CD4-positive, CD25-positive, alpha-beta regulatory T cell (primary cell): ENCODE data around the gene MALAT1. TPM values are rescaled to one million over a fixed set of nuclear protein-coding genes. Genes with fewer than 3 reads are reported as not detected.
A peak's percentile ranks its signal among the peaks of the same experiment; 100 is the strongest.
"Not testable (repeated sequence)": the region's sequence is repeated elsewhere in the genome, so short reads cannot be mapped to it uniquely, and the experiment has no call there.

Source experiments
- ATAC-seq, 2 donors: fragments of 150-1000 bp; cut with Tn5 transposase; one replicate each; pipeline ENCODE4 v1.10.0; 2021; ENCODE audit warnings: low read depth in 2 of 2, moderate number of reproducible peaks in 2 of 2, moderate library complexity in 1 of 2
- DNase-seq, 3 donors: peaks; one replicate each; pipeline versions ENCODE4 v3.0.0 to v3.0.0-alpha.2; 2012 to 2022; ENCODE audit warnings: mixed read lengths in 1 of 3
- H3K27ac ChIP-seq: one replicate; pipeline ENCODE4 v1.7.0; 2013; ENCODE audit warnings: mild to moderate bottlenecking, low read length; ENCODE audit not compliant: insufficient read depth, poor library complexity, severe bottlenecking
- H3K27me3 ChIP-seq: one replicate; pipeline ENCODE4 v1.7.0; 2013; ENCODE audit warnings: low read length; ENCODE audit not compliant: control insufficient read depth, insufficient read depth
- H3K36me3 ChIP-seq: one replicate; pipeline ENCODE4 v1.7.0; 2013; ENCODE audit warnings: mild to moderate bottlenecking, low read length, moderate library complexity; ENCODE audit not compliant: control insufficient read depth, insufficient read depth
- H3K4me1 ChIP-seq: 2 replicates; pipeline ENCODE4 v1.7.0; 2013; ENCODE audit warnings: mild to moderate bottlenecking, low read length; ENCODE audit not compliant: insufficient read depth, control insufficient read depth, poor library complexity, severe bottlenecking
- H3K4me3 ChIP-seq: one replicate; pipeline ENCODE4 v1.7.0; 2013; ENCODE audit warnings: low read depth, mild to moderate bottlenecking, low read length, moderate library complexity
- H3K9me3 ChIP-seq, 2 experiments: 1 replicate in 1 of 2; 2 replicates in 1 of 2; pipeline ENCODE4 v1.7.0; 2013; ENCODE audit warnings: low read length in 2 of 2, mild to moderate bottlenecking in 1 of 2, moderate library complexity in 1 of 2; ENCODE audit not compliant: control insufficient read depth in 2 of 2
- H3K27ac Mint-ChIP-seq, 3 donors: one replicate each; pipeline ENCODE4 v1.8.0; 2020 to 2022; ENCODE audit warnings: mild to moderate bottlenecking in 3 of 3, mixed read lengths in 3 of 3, moderate library complexity in 2 of 3
- H3K27me3 Mint-ChIP-seq: one replicate; pipeline ENCODE4 v1.8.0; 2022; ENCODE audit warnings: mild to moderate bottlenecking, mixed read lengths
- H3K36me3 Mint-ChIP-seq: one replicate; pipeline ENCODE4 v1.8.0; 2020; ENCODE audit warnings: mixed read lengths
- H3K4me1 Mint-ChIP-seq, 4 donors: one replicate each; pipeline ENCODE4 v1.8.0; 2020 to 2022; ENCODE audit warnings: mixed read lengths in 4 of 4, mild to moderate bottlenecking in 1 of 4
- H3K4me3 Mint-ChIP-seq, 4 donors: one replicate each; pipeline ENCODE4 v1.8.0; 2020 to 2022; ENCODE audit warnings: mild to moderate bottlenecking in 4 of 4, mixed read lengths in 4 of 4, moderate library complexity in 3 of 4
- H3K9me3 Mint-ChIP-seq, 7 donors: one replicate each; pipeline ENCODE4 v1.8.0; 2020 to 2022; ENCODE audit warnings: mixed read lengths in 7 of 7, mild to moderate bottlenecking in 3 of 7, moderate library complexity in 2 of 7
- polyA plus RNA-seq, 4 donors: library from polyadenylated mRNA; unstranded; fragments of 300-500 nt; fragmentation: Illumina TruSeq; gene quantifications; one replicate each; pipeline ENCODE4 v1.2.3, GENCODE V29; 2021
- total RNA-seq: library from RNA; stranded (reverse); gene quantifications from one replicate; pipeline ENCODE4 v1.2.3, GENCODE V29; 2022

MALAT1 gene
- total and polyA plus RNA-seq, 5 donors from 2014 or later: 2,329 to 36,047 (median 3,054) TPM

- Mint-ChIP-seq H3K27me3 (no peaks in the 10 kb centered on the region), H3K4me1 (peaks cover 0 to 17% (median 11%) of the 10 kb centered on the region in 4 donors), H3K36me3 (no peaks in the 10 kb centered on the region), H3K27ac (no peak overlapping the region), H3K4me3 (no peak overlapping the region), H3K9me3 (no peaks in the 10 kb centered on the region)
- Histone ChIP-seq H3K4me3 (no peak overlapping the region), H3K27ac (no peak overlapping the region), H3K27me3 (no peaks in the 10 kb centered on the region), H3K4me1 (peaks cover 12% of the 10 kb centered on the region), H3K36me3 (no peaks in the 10 kb centered on the region), H3K9me3 (no peaks in the 10 kb centered on the region)
- no peak for DNase-seq
- no peak for ATAC-seq
Measured at GRCh38 chr11:65459552-65459951, 39.3 kb upstream of the MALAT1 start.

DNA sequence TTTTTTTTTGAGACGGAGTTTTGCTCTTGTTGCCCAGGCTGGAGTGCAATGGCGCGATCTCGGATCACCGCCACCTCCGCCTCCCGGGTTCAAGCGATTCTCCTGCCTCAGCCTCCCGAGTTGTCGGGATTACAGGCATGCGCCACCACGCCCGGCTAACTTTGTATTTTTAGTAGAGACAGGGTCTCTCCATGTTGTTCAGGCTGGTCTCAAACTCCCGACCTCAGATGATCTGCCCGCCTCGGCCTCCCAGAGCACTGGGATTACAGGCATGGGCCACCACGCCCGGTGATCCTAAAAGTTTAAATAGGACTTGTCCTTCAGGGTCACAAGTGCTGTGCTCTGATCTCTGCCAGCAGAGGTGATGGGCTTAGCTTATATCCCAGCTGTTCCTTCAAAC is 33.4 kb upstream of the MALAT1 start:
- H3K27me3 Mint-ChIP-seq, H3K27ac ChIP-seq, H3K4me1 Mint-ChIP-seq, H3K4me3 Mint-ChIP-seq, H3K27me3 ChIP-seq, H3K36me3 ChIP-seq, H3K4me3 ChIP-seq, DNase-seq, H3K36me3 Mint-ChIP-seq, H3K9me3 ChIP-seq, ATAC-seq, H3K4me1 ChIP-seq, H3K9me3 Mint-ChIP-seq: not testable (repeated sequence)
- H3K27ac Mint-ChIP-seq: peak overlapping the region in 2 of 3 donors; percentile 24 to 45

GRCh38 chr11:65467306-65467705 is 31.5 kb upstream of the MALAT1 start:
- H3K9me3 ChIP-seq, DNase-seq, H3K4me3 ChIP-seq, H3K4me3 Mint-ChIP-seq, H3K36me3 ChIP-seq, H3K36me3 Mint-ChIP-seq, H3K27me3 Mint-ChIP-seq, H3K9me3 Mint-ChIP-seq, H3K27me3 ChIP-seq, H3K27ac Mint-ChIP-seq, ATAC-seq, H3K27ac ChIP-seq: not testable (repeated sequence)
- peaks cover 12% of the 10 kb centered on the region for H3K4me1 ChIP-seq
- H3K4me1 Mint-ChIP-seq: peaks cover 3 to 19% (median 6%) of the 10 kb centered on the region in 4 donors

- ATAC-seq (peak in 1 of 2 donors; percentile 17), DNase-seq (peak; percentile 29 to 76 (median 35))
- Histone ChIP-seq H3K4me1 (peaks cover 16% of the 10 kb centered on the region), H3K27ac (no peak overlapping the region), H3K9me3 (no peaks in the 10 kb centered on the region), H3K36me3 (no peaks in the 10 kb centered on the region), H3K27me3 (no peaks in the 10 kb centered on the region), H3K4me3 (no peak overlapping the region)
- Mint-ChIP-seq H3K9me3 (no peaks in the 10 kb centered on the region), H3K36me3 (no peaks in the 10 kb centered on the region), H3K27me3 (no peaks in the 10 kb centered on the region), H3K4me1 (peaks cover 3 to 24% (median 6%) of the 10 kb centered on the region in 4 donors), H3K27ac (peak overlapping the region in 2 of 3 donors; percentile 51 to 74), H3K4me3 (no peak overlapping the region)
Measured at GRCh38 chr11:65468874-65469333, 29.9 kb upstream of the MALAT1 start.

- H3K27me3 ChIP-seq: no peaks in the 10 kb centered on the region
- ATAC-seq (no peak), DNase-seq (no peak)
- H3K4me1 ChIP-seq: peaks cover 16% of the 10 kb centered on the region
- H3K36me3 ChIP-seq: no peaks in the 10 kb centered on the region
- H3K27me3 Mint-ChIP-seq: no peaks in the 10 kb centered on the region
- H3K4me3 ChIP-seq: no peak overlapping the region
- no peaks in the 10 kb centered on the region for H3K9me3 Mint-ChIP-seq
- H3K4me3 Mint-ChIP-seq: peak overlapping the region in 2 of 4 donors; percentile 47 to 69
- no peaks in the 10 kb centered on the region for H3K36me3 Mint-ChIP-seq
- H3K27ac Mint-ChIP-seq: peak overlapping the region; percentile 76 to 100 (median 100)
- H3K4me1 Mint-ChIP-seq: peaks cover 6 to 27% (median 9%) of the 10 kb centered on the region in 4 donors
- H3K9me3 ChIP-seq: no peaks in the 10 kb centered on the region
- peak overlapping the region; percentile 90 for H3K27ac ChIP-seq
Measured at GRCh38 chr11:65470433-65471049, 28.3 kb upstream of the MALAT1 start.

DNA sequence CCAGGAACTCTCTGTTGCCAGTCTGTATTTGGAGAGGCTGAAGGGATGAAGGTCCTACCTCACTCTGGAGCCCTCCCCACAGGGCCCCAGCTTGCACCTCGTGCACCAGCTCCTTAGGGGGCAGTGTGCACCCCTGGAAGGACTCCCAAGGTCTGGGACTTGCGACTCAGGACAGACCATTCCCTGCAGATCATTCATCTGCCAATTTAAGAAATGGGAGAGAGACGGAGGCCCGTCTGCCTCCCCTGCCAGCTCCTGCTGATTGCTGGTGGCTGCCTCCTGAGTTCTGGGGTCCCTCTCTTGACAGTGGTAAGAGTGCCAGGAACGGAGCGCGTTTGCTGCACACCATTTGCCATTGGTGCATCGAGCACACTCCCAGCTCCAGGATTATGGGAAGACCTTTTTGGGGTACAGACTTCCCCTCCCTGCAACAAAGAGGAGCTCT is 27.4 kb upstream of the MALAT1 start:
- Mint-ChIP-seq H3K4me1 (peaks cover 9 to 30% (median 11%) of the 10 kb centered on the region in 4 donors), H3K4me3 (peak overlapping the region in 3 of 4 donors; percentile 47 to 90 (median 83)), H3K27ac (peak overlapping the region; percentile 100), H3K9me3 (no peaks in the 10 kb centered on the region), H3K27me3 (no peaks in the 10 kb centered on the region), H3K36me3 (no peaks in the 10 kb centered on the region)
- Histone ChIP-seq H3K4me1 (peaks cover 19% of the 10 kb centered on the region), H3K9me3 (no peaks in the 10 kb centered on the region), H3K4me3 (peak overlapping the region; percentile 49), H3K27ac (peak overlapping the region; percentile 90), H3K36me3 (no peaks in the 10 kb centered on the region), H3K27me3 (no peaks in the 10 kb centered on the region)
- ATAC-seq (no peak), DNase-seq (no peak)

- not testable (repeated sequence) for H3K27me3 ChIP-seq, DNase-seq, H3K27me3 Mint-ChIP-seq, ATAC-seq, H3K9me3 Mint-ChIP-seq, H3K36me3 ChIP-seq, H3K36me3 Mint-ChIP-seq, H3K9me3 ChIP-seq
- Mint-ChIP-seq H3K27ac (peak overlapping the region; percentile 100), H3K4me3 (peak overlapping the region; percentile 4 to 90 (median 65)), H3K4me1 (peaks cover 10 to 36% (median 14%) of the 10 kb centered on the region in 4 donors)
- Histone ChIP-seq H3K4me3 (peak overlapping the region; percentile 49), H3K4me1 (peaks cover 30% of the 10 kb centered on the region), H3K27ac (peak overlapping the region; percentile 90)
Measured at GRCh38 chr11:65472588-65473277, 26.1 kb upstream of the MALAT1 start.
